Esophagus squamous epithelium (tissue), 5 donors: ENCODE measurements around the gene GCNT4. TPM values are rescaled to one million over a fixed set of nuclear protein-coding genes. Genes with fewer than 3 reads are reported as not detected.

Source experiments
- DNase-seq: peaks from one replicate; lab custom pipeline; 2025; lab: John Stamatoyannopoulos, UW
- H3K27ac ChIP-seq, 4 donors: fragments of 200-600 bp; sonication (generic); one replicate each; pipeline ENCODE4 v1.5.1; 2016 to 2019; ENCODE audit warnings: mild to moderate bottlenecking in 1 of 4
- H3K27me3 ChIP-seq, 4 donors: fragments of 200-600 bp; sonication (generic); 1 replicate in 3 of 4; 2 replicates in 1 of 4; pipeline versions ENCODE4 v1.5.1 to v1.6.0; 2017 to 2021; ENCODE audit warnings: antibody characterized with exemption in 1 of 4
- H3K36me3 ChIP-seq, 3 donors: fragments of 200-600 bp; sonication (generic); one replicate each; pipeline ENCODE4 v1.5.1; 2016 to 2019
- H3K4me1 ChIP-seq, 3 donors: fragments of 200-600 bp; sonication (generic); one replicate each; pipeline ENCODE4 v1.5.1; 2017 to 2019
- H3K4me3 ChIP-seq, 4 donors: fragments of 200-600 bp; sonication (generic); 1 replicate in 3 of 4; 2 replicates in 1 of 4; pipeline ENCODE4 v1.5.1; 2016 to 2019; ENCODE audit warnings: mild to moderate bottlenecking in 2 of 4, moderate library complexity in 1 of 4
- H3K9me3 ChIP-seq, 3 donors: fragments of 200-600 bp; sonication (generic); one replicate each; pipeline ENCODE4 v1.5.1; 2016 to 2019
- POLR2A ChIP-seq, 4 donors: fragments of 450-650 bp; IDR thresholded peaks; one replicate each; pipeline ENCODE4 v1.6.1; 2017; ENCODE audit warnings: antibody characterized with exemption in 4 of 4, mild to moderate bottlenecking in 4 of 4, moderate library complexity in 3 of 4
- WGBS, 2 donors: methylation state at CpG; one replicate each; pipeline ENCODE4 v1.1.5; 2018; 5-methylcytosine and 5-hydroxymethylcytosine counted together
- intact Hi-C: fragments of 100-400 bp; cut with DNase I; formaldehyde crosslinking; loops from one replicate; pipeline ENCODE4 v1.15.0; 2022
- total RNA-seq, 4 donors: library from RNA; depleted of rRNA; stranded (reverse); fragments of >200 nt; gene quantifications; one replicate each; pipeline ENCODE4 v1.1.0, GENCODE V29; 2016
- TF ChIP-seq, protein P1 (sequence below), 6 experiments: fragments of 450-650 bp in 4 of 6; fragments of 200-600 bp in 2 of 6; sonication (generic) in 2 of 6; IDR thresholded peaks; one replicate each; pipeline ENCODE4 v1.5.1; 2016 to 2019; ENCODE audit warnings: antibody characterized with exemption in 6 of 6, mild to moderate bottlenecking in 4 of 6, moderate library complexity in 4 of 6
- donor health status: DM: yes; HTN: yes; CAD: no.

GCNT4 gene
- total RNA-seq, 4 donors from 2014 or later: 1.4 to 2.3 (median 1.7) TPM

GRCh38 chr5:75047356-75047755 lies 5.0 kb downstream of the GCNT4 start:
- intact Hi-C loops: no loop called here
- peaks cover 7 to 84% (median 10%) of the 10 kb centered on the region in 3 donors for H3K4me1 ChIP-seq
- no peaks in the 10 kb centered on the region for H3K36me3 ChIP-seq
- peaks cover 0 to under 1% (median 0%) of the 10 kb centered on the region in 4 donors for H3K27me3 ChIP-seq
- no peak overlapping the region for H3K27ac ChIP-seq
- TF ChIP-seq POLR2A (IDR thresholded peaks at IDR 0.05): no peak
- TF ChIP-seq, protein P1, sequence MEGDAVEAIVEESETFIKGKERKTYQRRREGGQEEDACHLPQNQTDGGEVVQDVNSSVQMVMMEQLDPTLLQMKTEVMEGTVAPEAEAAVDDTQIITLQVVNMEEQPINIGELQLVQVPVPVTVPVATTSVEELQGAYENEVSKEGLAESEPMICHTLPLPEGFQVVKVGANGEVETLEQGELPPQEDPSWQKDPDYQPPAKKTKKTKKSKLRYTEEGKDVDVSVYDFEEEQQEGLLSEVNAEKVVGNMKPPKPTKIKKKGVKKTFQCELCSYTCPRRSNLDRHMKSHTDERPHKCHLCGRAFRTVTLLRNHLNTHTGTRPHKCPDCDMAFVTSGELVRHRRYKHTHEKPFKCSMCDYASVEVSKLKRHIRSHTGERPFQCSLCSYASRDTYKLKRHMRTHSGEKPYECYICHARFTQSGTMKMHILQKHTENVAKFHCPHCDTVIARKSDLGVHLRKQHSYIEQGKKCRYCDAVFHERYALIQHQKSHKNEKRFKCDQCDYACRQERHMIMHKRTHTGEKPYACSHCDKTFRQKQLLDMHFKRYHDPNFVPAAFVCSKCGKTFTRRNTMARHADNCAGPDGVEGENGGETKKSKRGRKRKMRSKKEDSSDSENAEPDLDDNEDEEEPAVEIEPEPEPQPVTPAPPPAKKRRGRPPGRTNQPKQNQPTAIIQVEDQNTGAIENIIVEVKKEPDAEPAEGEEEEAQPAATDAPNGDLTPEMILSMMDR (IDR thresholded peaks at IDR 0.05): no peak
- no peaks in the 10 kb centered on the region for H3K9me3 ChIP-seq
- no peak overlapping the region for H3K4me3 ChIP-seq
- no peak for DNase-seq

DNA sequence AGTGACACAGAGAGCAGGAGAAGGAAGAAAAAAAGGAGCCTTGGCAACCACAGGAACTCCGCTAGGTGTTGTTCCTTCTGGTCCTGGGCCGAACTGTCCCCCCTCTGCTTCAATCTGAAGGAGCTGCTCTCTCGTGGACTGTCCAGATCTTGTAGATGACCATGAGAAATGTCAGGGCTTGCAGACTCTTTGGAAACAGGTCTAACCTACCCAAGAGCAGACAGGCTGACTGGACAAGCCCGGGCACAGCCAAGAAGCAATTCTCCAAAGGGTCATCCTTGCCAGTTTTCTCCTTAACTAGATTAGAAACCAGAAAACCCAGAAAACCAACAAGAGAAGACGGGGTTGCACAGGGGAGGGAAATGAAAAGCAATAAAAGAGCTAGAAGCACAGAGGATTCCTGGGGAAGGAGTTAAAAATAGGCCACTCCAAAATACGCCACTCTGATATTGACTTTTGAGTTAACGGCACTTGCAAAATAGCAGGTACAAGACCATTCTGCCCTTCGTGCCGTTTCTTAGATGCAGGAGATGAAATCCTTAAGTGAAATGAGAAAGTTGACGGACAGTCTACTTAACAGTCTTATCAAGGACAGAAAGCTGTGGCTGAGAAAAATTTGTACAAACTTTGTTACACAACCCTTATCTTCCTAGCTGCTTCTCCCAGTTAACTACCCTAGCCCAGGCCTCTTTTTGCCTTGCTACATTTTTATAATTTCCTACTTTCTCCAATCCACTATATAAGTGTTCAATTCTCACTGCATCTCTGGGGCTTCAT lies 5.8 kb downstream of the GCNT4 start:
- DNase-seq: no peak
- no peak overlapping the region for H3K4me3 ChIP-seq
- peaks cover 7 to 79% (median 10%) of the 10 kb centered on the region in 3 donors for H3K4me1 ChIP-seq
- H3K27me3 ChIP-seq: no peaks in the 10 kb centered on the region
- no peaks in the 10 kb centered on the region for H3K36me3 ChIP-seq
- H3K9me3 ChIP-seq: no peaks in the 10 kb centered on the region
- H3K27ac ChIP-seq: no peak overlapping the region
- intact Hi-C loops: no loop called here
- no peak for TF ChIP-seq POLR2A (IDR thresholded peaks at IDR 0.05)
- TF ChIP-seq, protein P1 (IDR thresholded peaks at IDR 0.05): no peak
- 41 to 43% methylated on average over 9 to 10 of the region's 10 CpGs for WGBS, 2 donors

DNA sequence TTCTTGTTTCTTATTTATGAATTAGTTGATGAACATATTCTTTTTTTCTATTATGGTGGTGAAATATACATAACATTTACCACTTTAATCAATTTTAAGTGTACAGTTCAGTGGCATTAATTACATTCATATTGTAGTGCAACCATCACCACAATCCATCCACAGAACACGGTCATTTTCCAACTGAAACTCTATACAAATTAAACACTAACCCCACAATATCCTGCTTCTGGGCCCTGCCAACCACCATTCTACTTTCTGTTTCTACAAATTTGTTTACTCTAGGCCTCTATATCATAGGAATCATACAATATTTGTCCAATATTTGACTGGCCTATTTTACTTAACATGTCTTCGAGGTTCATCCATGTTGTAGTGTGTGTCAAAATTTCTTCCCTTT lies 7.3 kb downstream of the GCNT4 start:
- no peak for DNase-seq
- no peaks in the 10 kb centered on the region for H3K27me3 ChIP-seq
- intact Hi-C loops: no loop called here
- H3K9me3 ChIP-seq: no peaks in the 10 kb centered on the region
- H3K36me3 ChIP-seq: no peaks in the 10 kb centered on the region
- H3K4me1 ChIP-seq: peaks cover 3 to 65% (median 5%) of the 10 kb centered on the region in 3 donors
- TF ChIP-seq, protein P1 (IDR thresholded peaks at IDR 0.05): no peak
- TF ChIP-seq POLR2A (IDR thresholded peaks at IDR 0.05): no peak
- 88 to 98% methylated on average over 2 of the region's 2 CpGs for WGBS, 2 donors
- no peak overlapping the region for H3K4me3 ChIP-seq
- H3K27ac ChIP-seq: no peak overlapping the region

- TF ChIP-seq, protein P1 (IDR thresholded peaks at IDR 0.05): no peak
- TF ChIP-seq POLR2A (IDR thresholded peaks at IDR 0.05): no peak
- no peak for DNase-seq
- intact Hi-C loops: no loop called here
- Histone ChIP-seq H3K27ac (no peak overlapping the region), H3K36me3 (no peaks in the 10 kb centered on the region), H3K27me3 (no peaks in the 10 kb centered on the region), H3K9me3 (no peaks in the 10 kb centered on the region), H3K4me1 (peaks cover 0 to 65% (median 5%) of the 10 kb centered on the region in 3 donors), H3K4me3 (no peak overlapping the region)
- 53 to 61% methylated on average over 7 of the region's 7 CpGs for WGBS, 2 donors
Measured at GRCh38 chr5:75044406-75044805, 8.0 kb downstream of the GCNT4 start.

DNA sequence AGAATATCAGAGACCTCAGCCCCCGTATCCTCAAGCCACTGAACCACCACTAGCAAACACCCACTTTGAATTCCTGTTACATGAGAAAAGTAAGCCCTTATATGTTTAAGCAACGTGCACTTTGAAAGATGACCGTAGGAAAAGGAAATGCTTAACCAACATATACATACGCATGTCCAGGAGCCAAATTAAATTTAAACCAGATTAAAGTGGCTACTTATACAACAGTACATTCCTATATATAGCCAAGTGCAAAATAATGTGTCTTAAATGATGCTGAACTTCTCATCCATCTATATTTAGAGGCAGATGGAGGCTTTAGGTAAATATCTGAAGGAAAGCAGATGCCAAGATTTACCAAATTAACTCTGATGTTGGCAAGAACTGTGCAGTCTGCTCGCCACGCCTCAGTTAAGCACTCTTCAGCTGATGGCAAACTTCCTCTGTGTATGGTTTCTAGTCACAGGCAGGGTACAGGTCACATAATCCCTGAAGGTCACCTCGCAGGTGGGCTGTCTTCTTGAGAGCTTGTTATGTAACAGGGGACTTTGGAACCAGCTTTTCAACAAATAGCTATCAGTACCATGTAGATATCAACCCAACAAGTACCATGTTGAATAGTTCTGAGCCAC lies 8.6 kb downstream of the GCNT4 start:
- intact Hi-C loops: no loop called here
- TF ChIP-seq, protein P1 (IDR thresholded peaks at IDR 0.05): no peak
- no peak for TF ChIP-seq POLR2A (IDR thresholded peaks at IDR 0.05)

More for the DNA sequence above, 8.6 kb downstream of the GCNT4 start:
- no peak for DNase-seq
- 71 to 76% methylated on average over 7 of the region's 7 CpGs for WGBS, 2 donors
- Histone ChIP-seq H3K9me3 (no peaks in the 10 kb centered on the region), H3K27ac (peak overlapping the region in 1 of 4 donors; percentile 36), H3K36me3 (no peaks in the 10 kb centered on the region), H3K27me3 (no peaks in the 10 kb centered on the region), H3K4me1 (peaks cover 0 to 63% (median 5%) of the 10 kb centered on the region in 3 donors), H3K4me3 (no peak overlapping the region)
